KG1 (cell line): Measurements from ENCODE around the gene DCTN3.

Experiments
- DNase-seq: peaks from one replicate; lab custom pipeline; 2025; lab: John Stamatoyannopoulos, UW

Gene DCTN3

DNA sequence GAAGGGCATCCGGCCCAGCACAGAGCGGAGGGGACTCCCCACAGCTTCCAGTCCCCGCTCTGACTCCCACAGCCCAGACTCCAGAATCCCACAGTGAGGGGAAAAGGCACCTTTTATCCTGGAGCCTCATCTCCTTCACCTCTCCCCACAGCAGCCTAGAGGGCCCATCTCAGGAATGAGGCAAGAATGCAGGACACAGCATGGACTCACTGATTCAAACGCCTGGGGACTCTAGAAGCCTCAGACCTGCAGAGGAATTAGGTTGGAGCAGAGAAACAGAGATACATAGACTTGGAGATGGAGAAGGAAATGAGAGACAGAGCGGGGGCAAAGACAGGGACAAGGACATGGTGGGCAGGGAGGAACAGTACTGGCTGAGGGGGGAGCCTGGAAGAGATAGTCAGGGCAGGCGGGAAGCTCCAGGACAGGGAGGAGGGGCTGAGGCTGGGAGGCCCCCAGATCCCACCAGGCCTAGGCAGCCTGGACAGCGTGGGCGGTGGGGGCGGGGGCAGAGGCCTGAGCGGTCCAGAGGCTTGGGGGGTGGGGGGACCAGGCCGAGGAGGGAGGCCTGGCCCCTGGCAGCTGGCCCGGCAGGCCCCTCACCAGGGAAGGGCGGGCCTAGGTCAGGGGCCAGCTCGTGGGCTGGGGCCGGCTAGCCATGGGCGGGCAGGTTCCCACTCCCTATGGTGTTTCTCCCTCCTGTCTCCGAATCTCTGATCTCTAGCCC lies 46.5 kb downstream of the DCTN3 start:
- DNase-seq, result no peak

DNA sequence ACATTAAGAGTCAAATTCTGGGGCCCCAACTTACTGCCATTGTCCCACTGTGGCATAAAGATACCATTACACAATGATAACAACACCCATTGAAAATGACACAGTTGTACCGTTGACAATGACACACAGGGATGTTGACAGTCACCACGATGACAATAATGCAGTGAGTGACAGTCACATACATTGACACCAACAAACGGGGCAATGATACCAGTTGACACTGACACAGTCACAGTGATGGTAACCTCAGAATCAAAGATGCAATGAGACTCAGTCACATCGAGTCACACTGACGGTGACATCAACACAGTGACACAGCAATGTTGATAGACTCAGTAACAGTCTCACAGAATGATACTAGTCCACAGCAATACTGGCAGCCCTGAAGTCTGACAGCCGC lies 47.7 kb downstream of the DCTN3 start:
- DNase-seq, result no peak

- no peak for DNase-seq
These were observed 48.2 kb downstream of the DCTN3 start for GRCh38 chr9:34572092-34572491.

DNA sequence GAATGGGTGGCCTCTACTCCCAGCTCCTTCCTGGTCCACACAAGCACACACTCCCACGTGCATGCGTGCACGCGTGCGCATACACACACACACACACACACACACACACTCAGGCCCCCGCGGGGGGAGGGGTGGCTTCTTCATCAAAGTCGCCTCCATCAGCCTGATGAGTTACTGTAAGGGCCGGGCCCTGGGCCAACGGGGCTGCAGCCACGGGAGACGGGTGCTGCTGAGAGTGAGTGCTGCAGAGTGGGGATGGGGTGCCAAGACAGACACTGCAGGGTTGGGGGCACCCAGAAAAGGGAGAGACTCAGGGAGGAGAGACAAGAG lies 48.8 kb downstream of the DCTN3 start:
- no peak for DNase-seq

GRCh38 chr9:34570809-34571480 lies 49.4 kb downstream of the DCTN3 start:
- no peak for DNase-seq

- DNase-seq, result no peak
These were observed 49.9 kb downstream of the DCTN3 start for GRCh38 chr9:34570376-34570775.

DNA sequence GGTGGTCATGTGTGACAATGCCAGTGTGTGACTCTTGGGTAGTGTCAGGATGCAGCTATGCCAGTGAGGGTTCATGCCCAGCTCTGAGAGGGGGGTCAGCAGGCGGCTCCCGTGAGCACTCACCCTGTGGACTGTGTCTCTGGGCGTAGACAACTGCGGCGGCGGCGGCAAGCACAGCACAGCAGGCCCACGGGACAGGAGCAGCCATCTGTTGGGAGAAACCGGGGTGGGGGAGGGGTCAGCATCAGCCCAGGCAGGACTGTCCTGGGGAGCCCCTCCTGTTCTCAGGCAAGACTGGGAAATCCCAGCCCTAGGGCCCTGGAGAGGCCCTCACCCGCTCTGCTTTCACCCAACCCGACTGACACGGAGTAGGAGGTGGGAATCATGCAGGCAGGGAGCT lies 51.5 kb downstream of the DCTN3 start:
- DNase-seq, result no peak

GRCh38 chr9:34568133-34568532 lies 52.2 kb downstream of the DCTN3 start:
- no peak for DNase-seq

DNA sequence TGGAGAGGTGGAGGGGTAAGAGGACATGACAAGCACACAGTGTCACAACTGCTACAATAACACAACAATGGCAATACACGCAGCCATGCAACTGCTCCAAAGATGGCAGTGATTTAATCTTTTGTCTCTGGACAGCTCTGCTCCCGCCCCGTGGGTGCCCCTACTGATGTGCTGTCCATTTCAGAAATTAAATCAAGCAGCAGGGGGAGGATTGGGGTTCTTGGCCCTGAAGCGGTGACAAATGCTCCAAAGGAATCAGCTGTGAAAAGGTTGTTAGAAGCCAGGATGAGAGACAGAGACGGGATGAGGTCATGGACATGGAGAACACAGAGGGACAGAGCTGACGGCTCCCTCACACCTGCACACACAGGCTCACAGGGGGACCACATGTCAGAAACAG lies 53.3 kb downstream of the DCTN3 start:
- no peak for DNase-seq

- DNase-seq, result no peak
These were observed 54.0 kb downstream of the DCTN3 start for GRCh38 chr9:34566322-34566721.

- no peak for DNase-seq
These were observed 54.4 kb downstream of the DCTN3 start for GRCh38 chr9:34565856-34566255.

DNA sequence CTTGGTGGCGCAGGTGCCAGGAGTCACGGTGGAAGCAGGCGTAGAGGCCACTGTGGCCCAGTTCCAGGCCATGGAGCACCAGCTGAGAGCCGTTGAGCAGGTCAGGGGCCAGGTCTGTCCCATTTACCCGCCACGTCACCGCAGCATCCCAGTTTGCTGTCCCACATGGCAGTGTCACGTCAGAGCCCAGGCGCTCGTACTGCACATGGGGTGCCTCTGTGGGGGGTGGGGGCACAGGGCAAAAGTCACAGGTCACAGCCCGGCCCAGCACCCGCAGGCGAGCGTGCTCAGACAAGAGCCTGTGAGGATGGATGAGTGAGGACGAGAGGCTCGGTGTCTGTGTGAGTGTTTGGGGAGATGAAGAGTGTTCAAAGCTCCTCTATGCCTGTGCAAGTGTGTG lies 55.7 kb downstream of the DCTN3 start:
- no peak for DNase-seq
